ENCODE measurements around the gene INPP5A. TPM values are rescaled to one million over a fixed set of nuclear protein-coding genes. Genes with fewer than 3 reads are reported as not detected.

INPP5A gene
- total RNA-seq, 1 experiment from 2014 or later: 16.6 TPM

DNA sequence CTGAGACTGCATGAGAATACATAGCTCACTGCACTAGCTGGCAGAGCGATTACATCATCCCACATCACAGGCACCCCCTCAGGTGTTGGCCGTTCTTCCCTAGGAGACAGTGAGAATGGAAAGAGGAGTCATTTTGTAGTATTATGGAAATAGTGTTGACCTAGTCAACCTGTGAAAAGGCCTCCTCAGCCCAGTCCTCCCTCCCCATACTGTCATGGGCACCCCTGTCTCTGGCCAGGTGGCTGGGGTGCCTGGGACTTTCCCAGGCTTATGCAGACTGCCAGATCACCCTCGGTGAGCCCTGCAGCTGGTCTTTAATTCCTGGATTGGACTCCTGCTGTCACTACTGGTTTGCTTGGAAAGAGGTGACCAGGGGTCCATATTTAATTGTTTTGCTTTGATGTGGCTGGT, 4.0 kb downstream of the INPP5A start:
- CTCF ChIA-PET: no interaction called here

DNA sequence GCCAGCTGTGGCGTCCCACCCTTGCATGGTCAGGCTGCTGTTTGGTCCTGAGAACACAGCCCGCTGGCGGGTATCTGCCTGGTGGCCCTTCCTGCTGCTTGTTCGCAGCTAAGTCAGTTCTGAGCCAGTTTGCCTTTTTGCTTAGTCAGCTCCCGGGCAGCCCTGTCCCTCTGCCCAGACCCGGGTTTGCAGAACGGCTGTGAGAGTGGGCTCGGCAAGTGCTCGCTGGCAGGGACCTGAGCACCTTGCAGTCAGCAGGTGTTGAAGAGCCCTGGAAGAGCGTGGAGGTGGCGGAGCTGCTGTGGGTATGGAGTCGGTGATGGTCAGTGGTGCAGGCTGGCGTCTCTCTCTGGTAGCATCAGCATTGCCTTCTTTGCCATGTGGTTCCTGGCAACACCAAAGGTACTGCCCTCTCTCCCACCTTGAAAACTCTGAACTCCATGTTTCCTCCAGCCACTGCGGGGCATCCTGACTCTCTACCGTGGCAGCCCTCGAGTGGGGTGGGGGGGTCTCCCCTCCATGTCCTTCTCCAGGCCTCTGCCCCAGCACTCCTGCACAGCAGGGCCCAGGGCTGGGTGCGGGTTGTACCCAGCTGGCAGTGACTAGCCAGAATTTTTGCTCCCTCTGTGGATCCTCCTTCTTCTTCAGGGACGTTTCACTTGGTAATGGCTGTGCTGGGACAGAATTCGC, 4.6 kb downstream of the INPP5A start:
- CTCF ChIA-PET: no interaction called here
- peaks cover 23% of the 10 kb centered on the region for H3K36me3 Mint-ChIP-seq (ENCODE audit: insufficient read depth, unreplicated experiment)
- no peak overlapping the region for H3K27ac Mint-ChIP-seq (ENCODE audit: unreplicated experiment)
- no peak for DNase-seq
- intact Hi-C loops (cut with micrococcal nuclease; ENCODE audit: unreplicated experiment): no loop called here
- no TSS peak for BruUV-seq (replicated peaks)
- H3K4me3 Mint-ChIP-seq (ENCODE audit: low read depth, unreplicated experiment): no peak overlapping the region
- H3K9me3 Mint-ChIP-seq (ENCODE audit: low read depth, unreplicated experiment): no peaks in the 10 kb centered on the region
- TF ChIP-seq, protein P1, sequence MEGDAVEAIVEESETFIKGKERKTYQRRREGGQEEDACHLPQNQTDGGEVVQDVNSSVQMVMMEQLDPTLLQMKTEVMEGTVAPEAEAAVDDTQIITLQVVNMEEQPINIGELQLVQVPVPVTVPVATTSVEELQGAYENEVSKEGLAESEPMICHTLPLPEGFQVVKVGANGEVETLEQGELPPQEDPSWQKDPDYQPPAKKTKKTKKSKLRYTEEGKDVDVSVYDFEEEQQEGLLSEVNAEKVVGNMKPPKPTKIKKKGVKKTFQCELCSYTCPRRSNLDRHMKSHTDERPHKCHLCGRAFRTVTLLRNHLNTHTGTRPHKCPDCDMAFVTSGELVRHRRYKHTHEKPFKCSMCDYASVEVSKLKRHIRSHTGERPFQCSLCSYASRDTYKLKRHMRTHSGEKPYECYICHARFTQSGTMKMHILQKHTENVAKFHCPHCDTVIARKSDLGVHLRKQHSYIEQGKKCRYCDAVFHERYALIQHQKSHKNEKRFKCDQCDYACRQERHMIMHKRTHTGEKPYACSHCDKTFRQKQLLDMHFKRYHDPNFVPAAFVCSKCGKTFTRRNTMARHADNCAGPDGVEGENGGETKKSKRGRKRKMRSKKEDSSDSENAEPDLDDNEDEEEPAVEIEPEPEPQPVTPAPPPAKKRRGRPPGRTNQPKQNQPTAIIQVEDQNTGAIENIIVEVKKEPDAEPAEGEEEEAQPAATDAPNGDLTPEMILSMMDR (IDR thresholded peaks at IDR 0.05; ENCODE audit: unreplicated experiment): no peak
- no peaks in the 10 kb centered on the region for H3K27me3 Mint-ChIP-seq (ENCODE audit: unreplicated experiment)
- peaks cover 7% of the 10 kb centered on the region for H3K4me1 Mint-ChIP-seq (ENCODE audit: low read depth, unreplicated experiment)

More for the DNA sequence above, 4.0 kb downstream of the INPP5A start:
- BruUV-seq (replicated peaks): no TSS peak
- H3K27me3 Mint-ChIP-seq (ENCODE audit: unreplicated experiment): no peaks in the 10 kb centered on the region
- peaks cover 7% of the 10 kb centered on the region for H3K4me1 Mint-ChIP-seq (ENCODE audit: low read depth, unreplicated experiment)
- DNase-seq: no peak
- peaks cover 29% of the 10 kb centered on the region for H3K36me3 Mint-ChIP-seq (ENCODE audit: insufficient read depth, unreplicated experiment)
- no peak overlapping the region for H3K4me3 Mint-ChIP-seq (ENCODE audit: low read depth, unreplicated experiment)
- TF ChIP-seq, protein P1 (IDR thresholded peaks at IDR 0.05; ENCODE audit: unreplicated experiment): no peak
- intact Hi-C loops (cut with micrococcal nuclease; ENCODE audit: unreplicated experiment): no loop called here
- H3K9me3 Mint-ChIP-seq (ENCODE audit: low read depth, unreplicated experiment): no peaks in the 10 kb centered on the region
- H3K27ac Mint-ChIP-seq (ENCODE audit: unreplicated experiment): no peak overlapping the region

DNA sequence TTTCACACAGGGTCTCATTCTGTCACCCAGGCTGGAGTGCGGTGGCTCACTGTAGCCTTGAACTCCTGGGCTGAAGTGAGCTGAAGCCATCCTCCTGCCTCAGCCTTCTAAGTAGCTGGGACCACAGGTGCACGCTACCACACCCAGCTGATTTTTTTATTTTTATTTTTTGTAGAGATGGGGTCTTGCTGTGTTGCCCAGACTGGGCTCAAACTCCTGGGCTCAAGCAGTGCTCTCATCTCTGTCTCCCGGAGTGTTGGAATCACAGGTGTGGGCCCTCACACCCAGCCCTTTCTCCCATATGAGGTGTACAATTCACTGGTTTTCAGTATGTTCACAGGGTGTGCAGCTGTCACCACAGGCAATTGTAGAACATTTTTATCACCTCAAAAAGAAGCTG, 5.2 kb downstream of the INPP5A start:
- CTCF ChIA-PET: no interaction called here
- intact Hi-C loops (cut with micrococcal nuclease; ENCODE audit: unreplicated experiment): no loop called here
- no peak for DNase-seq
- H3K36me3 Mint-ChIP-seq (ENCODE audit: insufficient read depth, unreplicated experiment): peaks cover 20% of the 10 kb centered on the region
- peaks cover 7% of the 10 kb centered on the region for H3K4me1 Mint-ChIP-seq (ENCODE audit: low read depth, unreplicated experiment)
- H3K4me3 Mint-ChIP-seq (ENCODE audit: low read depth, unreplicated experiment): no peak overlapping the region
- H3K9me3 Mint-ChIP-seq (ENCODE audit: low read depth, unreplicated experiment): no peaks in the 10 kb centered on the region
- TF ChIP-seq, protein P1 (IDR thresholded peaks at IDR 0.05; ENCODE audit: unreplicated experiment): no peak
- H3K27ac Mint-ChIP-seq (ENCODE audit: unreplicated experiment): no peak overlapping the region
- H3K27me3 Mint-ChIP-seq (ENCODE audit: unreplicated experiment): no peaks in the 10 kb centered on the region
- BruUV-seq (replicated peaks): no TSS peak

DNA sequence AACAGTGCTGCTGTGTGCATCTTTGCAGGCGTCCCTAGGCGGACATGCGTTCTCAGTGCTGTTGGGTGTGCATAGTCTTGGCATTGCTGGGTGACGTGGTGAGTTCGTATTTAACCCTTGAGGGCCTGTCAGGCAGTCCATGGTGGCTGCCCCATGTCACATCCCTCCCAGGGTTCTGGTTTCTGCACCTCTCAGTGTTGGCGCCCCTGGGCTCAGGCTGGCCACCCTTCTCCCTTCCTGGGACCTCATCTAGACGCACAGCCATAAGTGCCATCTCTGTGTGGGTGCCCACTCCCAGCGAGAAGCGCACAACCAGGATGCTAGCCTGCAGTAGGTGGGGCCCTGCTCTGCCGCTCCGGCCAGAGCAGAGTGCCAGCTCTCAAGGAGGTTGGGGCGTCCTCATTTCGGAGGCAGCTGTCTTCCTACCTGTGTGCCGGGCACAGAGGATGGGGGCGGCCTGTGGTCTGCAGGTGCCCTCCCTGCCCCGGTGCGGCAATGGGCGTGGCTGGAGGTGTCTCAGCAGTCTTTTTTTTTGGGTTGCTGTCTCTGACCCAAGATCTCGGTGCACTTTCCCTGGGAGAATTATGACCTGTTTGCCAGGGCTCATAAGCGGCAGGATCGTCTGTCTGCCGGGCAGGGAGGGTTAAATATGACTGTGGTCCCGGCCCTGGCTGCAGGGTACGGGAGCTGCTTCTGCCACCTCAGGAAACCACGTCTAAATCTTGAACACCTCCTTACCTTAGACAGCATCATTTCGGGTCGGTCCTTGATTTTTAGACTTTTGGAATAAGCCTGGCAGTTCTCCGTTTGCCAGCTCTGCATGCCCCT, 6.5 kb downstream of the INPP5A start:
- intact Hi-C loops (cut with micrococcal nuclease; ENCODE audit: unreplicated experiment): no loop called here
- BruUV-seq (replicated peaks): no TSS peak
- TF ChIP-seq, protein P1 (IDR thresholded peaks at IDR 0.05; ENCODE audit: unreplicated experiment): no peak
- Mint-ChIP-seq H3K27me3 (ENCODE audit: unreplicated experiment) (no peaks in the 10 kb centered on the region), H3K9me3 (ENCODE audit: low read depth, unreplicated experiment) (no peaks in the 10 kb centered on the region), H3K4me1 (ENCODE audit: low read depth, unreplicated experiment) (peaks cover 3% of the 10 kb centered on the region), H3K36me3 (ENCODE audit: insufficient read depth, unreplicated experiment) (peaks cover 9% of the 10 kb centered on the region), H3K27ac (ENCODE audit: unreplicated experiment) (no peak overlapping the region), H3K4me3 (ENCODE audit: low read depth, unreplicated experiment) (peak overlapping the region; percentile 70)
- no peak for DNase-seq
- CTCF ChIA-PET: no interaction called here

All from Calu3 (cell line).